ENCODE measurements around the gene LENEP.

GRCh38 chr1:155033524-155033923 lies 40.1 kb downstream of the LENEP start, which contains the start of the genes DCST1 and DCST2:
- TF ChIP-seq CTCF (IDR thresholded peaks at IDR 0.05) (no peak), POLR2AphosphoS5 (IDR thresholded peaks at IDR 0.05; ENCODE audit: insufficient read depth in 1 of 2, low read depth in 1 of 2) (no peak), POLR2A (IDR thresholded peaks at IDR 0.05) (no peak)

All from vagina (tissue), 2 donors.